Esophagus mucosa (tissue), 1 donor: ENCODE results near the gene KCTD15. TPM values are rescaled to one million over a fixed set of nuclear protein-coding genes. Genes with fewer than 3 reads are reported as not detected.

Experiments
- ATAC-seq: fragments of 200-7000 bp; cut with Tn5 transposase; one replicate; pipeline ENCODE4 v1.9.1; 2020
- total RNA-seq: library from RNA; stranded (reverse); gene quantifications from one replicate; pipeline ENCODE4 v1.2.4, GENCODE V29; 2023
- donor health status: DM: yes; HTN: yes; CAD: no.

KCTD15 gene
- total RNA-seq, 1 donor from 2014 or later: 41.4 TPM

GRCh38 chr19:33797802-33798671, 1.4 kb downstream of the KCTD15 start:
- peak; percentile 62 for ATAC-seq

- ATAC-seq: no peak
These were observed 2.0 kb downstream of the KCTD15 start for GRCh38 chr19:33798681-33799111.

- ATAC-seq: no peak
These were observed 2.8 kb downstream of the KCTD15 start for GRCh38 chr19:33799476-33799875.

DNA sequence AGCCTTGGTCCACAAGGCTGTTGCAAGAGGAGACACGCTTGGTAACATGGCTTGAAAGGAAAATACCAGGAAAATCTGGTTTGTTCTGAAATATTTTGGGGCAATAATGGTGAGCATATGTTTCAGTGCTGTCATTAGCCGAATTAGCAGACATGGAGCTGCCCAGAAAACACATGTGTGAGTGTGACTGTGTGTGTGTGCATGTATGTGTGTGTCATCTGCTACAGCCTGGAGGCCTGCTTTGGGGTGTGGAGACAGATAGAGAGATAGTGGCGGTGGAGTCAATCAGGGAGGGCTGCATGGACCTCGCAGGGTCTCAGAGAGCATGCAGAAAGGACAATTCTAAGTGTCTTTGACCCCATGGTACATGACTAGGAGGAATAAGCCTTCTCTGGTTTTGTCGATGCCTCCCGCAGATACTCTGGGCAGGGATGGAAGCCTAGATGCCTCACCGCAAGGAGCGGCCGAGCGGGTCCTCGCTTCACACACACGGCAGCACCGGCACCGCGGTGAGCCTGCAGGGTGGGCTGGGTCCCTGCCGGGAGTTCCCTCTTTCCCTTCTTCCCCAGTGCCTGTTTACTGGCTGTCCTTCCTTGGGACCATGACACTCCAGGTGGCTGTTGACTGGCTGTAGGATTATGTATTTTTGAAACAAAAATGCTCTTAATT, 3.5 kb downstream of the KCTD15 start:
- no peak for ATAC-seq

GRCh38 chr19:33801411-33801810, 4.7 kb downstream of the KCTD15 start:
- ATAC-seq: no peak

GRCh38 chr19:33802001-33802400, 5.3 kb downstream of the KCTD15 start:
- ATAC-seq: no peak

GRCh38 chr19:33802801-33803200, 6.1 kb downstream of the KCTD15 start:
- ATAC-seq: no peak

- ATAC-seq: no peak
These were observed 6.7 kb downstream of the KCTD15 start for GRCh38 chr19:33803383-33803782.

DNA sequence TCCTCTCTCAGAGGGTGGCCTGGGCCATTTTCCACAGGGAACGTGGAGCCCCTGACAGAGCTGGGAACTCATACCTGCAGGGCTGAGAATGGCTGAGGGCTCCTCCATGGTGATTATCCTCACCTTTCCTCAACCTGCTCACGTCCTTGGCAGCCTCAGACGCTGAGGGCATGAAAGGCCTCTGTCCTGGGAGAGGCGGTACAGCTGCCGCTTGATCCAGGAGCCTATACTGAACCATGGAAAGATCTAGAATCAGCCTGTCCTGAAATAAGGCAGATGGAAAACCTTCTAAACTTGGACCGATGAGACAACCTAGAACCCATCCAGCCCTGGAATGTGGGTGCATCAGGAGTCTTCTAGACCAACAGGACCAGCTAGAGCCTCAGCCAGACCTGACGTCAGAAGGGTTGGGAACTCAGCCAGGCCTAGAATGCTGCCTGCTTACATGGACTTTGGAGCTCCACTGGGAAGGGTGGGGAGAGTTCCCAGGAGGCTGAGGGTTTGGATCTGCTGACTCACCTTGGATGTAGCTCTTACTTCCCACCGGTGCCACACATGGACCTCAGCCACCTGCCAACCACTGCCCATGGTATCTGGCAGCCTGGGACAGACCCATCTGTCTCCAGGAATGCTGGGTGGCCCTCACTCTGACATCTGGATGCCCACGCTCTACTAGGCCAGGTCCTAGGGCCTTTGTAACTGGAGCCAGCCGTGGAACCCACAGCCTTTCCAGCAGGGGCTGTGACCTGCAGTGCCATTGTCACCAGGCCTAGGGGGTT, 7.5 kb downstream of the KCTD15 start:
- ATAC-seq: peak; percentile 79

DNA sequence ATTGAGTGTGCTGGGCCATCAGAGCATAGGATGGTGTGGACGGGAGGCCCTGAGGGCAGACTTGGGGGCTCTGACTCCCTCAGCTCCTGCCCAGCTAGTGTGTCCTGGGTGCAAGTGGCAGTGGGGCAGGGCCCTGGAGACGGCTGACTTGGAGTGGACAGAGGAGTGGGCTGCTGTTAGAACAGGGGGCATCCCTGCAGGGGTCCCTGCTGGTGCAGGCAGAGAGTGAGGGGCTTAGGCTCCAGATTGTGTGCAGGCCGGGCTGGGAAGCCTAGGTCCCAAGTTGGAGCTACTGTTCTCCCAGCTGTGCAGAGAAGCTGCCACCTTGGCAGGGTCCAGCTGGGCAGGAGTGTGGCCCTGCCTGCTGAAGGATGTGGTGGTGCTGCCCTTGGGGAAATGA, 8.6 kb downstream of the KCTD15 start:
- ATAC-seq: no peak

GRCh38 chr19:33805840-33806433, 9.3 kb downstream of the KCTD15 start:
- ATAC-seq: peak; percentile 6

DNA sequence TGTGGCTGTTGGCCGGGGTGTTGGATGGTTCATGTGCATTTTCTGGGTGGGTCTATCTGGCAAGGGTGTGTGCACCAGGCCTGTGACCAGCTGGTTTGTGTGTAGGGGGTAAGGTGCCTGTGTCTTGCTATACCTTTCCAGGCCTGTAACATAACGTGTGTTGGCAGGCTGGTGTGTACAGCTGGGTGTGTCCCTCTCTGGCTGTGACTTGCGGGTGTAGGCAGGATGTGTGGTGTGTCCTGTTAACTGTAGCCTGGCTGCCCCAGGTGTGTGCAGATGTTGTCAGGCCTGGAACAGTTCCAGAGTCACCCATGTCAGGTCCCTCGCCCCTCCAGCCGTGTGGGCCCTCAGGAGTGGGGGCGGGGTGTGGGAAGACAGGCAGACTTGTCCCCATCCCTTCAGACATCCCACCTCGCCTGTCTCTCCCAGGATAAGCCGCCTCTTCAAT, 9.8 kb downstream of the KCTD15 start:
- peak; percentile 84 for ATAC-seq

DNA sequence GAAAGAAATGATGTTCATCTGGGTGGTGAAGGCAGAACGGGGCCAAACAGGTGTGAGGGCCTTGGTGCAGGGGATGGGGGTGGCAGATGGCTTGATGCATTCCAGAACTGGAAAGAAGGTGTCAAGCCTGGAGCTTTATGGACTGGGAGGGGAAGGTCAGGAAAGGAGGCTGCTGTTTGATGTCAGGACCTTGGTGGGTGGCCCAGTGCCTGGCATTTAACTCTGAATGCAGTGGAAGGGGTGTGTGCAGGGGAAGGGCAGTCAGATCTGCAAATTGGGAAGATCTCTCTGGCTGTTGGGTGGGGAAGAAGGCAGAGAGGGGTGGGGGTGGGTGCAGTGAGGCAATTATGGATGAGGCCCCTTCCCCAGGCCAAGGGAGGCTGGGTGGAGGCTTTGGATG, 11.7 kb downstream of the KCTD15 start:
- no peak for ATAC-seq

DNA sequence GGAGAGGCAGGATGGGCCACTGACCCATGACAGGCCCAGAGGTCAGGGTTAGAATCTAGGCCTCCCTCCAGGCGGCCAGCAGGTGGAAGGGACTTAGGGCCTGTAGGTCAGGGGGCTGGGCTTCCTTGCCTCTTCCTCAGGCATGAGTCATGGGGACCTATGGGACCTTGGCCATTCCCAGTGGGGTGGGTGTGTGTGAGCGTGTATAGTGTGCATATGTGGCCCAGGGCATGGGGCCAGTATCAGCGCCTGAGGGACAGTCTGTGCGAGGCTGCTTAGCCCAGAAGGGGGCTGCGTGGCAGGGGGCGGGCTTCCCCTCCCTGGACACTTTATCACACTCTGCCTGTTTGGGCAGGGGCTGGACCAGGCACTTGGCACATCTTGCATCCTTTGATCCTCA, 13.3 kb downstream of the KCTD15 start:
- ATAC-seq: no peak

DNA sequence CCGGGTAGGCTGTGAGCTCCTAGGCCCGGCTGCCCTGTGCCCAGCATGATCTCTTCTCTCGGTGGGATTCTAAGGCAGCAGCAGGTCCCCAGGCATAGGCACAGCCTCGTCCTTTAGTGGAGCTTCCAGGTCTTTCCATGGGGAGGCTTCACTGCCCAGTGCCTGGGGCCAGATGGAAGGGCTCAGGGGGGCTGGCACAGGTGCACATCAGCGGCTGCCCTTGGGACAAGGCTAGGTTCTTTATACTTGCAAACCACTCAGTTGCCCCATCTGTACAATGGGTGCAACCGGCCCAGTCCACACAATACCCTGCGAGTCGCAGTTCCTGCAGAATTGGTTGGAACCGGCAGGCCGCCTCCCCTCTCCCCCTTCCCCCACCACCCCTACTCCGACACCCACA, 14.2 kb downstream of the KCTD15 start:
- ATAC-seq: no peak

- no peak for ATAC-seq
These were observed 14.6 kb downstream of the KCTD15 start for GRCh38 chr19:33811246-33811645.

DNA sequence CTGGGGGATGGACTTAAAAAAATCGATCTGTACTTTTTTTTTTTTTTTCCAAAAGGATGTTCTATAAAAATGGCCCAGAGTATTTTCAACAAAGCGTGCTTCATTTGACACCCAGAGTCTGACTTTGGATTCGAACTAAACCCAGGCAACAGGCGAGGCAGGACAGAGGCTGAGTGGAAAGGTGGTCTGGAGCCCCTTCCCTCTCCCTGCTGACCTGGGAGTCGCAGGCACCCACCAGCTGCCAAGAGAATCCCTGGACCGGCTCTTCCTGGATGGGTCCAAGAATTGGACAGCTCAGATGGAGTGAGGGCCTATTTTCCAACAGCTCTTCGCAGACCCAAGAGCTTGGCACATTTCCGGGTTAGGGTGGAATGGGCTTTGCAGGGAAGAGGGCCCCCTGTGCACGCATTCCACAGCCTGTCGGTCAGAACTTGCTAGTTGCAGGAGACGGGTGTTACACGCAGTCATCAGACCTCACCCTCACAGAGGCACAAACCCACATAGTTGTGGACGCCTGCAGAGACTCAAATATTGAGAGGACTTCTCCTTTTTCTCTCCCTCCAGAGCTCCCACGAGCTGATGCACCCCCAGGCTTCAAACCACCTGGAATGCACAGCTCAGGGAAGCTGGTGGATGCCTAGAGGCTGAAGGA, 15.2 kb downstream of the KCTD15 start:
- no peak for ATAC-seq

GRCh38 chr19:33812388-33813330, 16.0 kb downstream of the KCTD15 start:
- ATAC-seq: no peak

GRCh38 chr19:33813391-33814101, 16.9 kb downstream of the KCTD15 start:
- ATAC-seq: no peak
